Fibroblast of upper back skin (primary cell): ENCODE data around the gene CDK1.
"Not testable (repeated sequence)": the region's sequence is repeated elsewhere in the genome, so short reads cannot be mapped to it uniquely, and the experiment has no call there.

ENCODE experiments used
- DNase-seq: peaks from one replicate; pipeline ENCODE4 v3.0.0-alpha.2; 2013

The CDK1 gene

GRCh38 chr10:60817398-60817805 is 39.1 kb downstream of the CDK1 start:
- no peak for DNase-seq

GRCh38 chr10:60818134-60818770 is 40.0 kb downstream of the CDK1 start:
- peak; percentile 87 for DNase-seq

DNA sequence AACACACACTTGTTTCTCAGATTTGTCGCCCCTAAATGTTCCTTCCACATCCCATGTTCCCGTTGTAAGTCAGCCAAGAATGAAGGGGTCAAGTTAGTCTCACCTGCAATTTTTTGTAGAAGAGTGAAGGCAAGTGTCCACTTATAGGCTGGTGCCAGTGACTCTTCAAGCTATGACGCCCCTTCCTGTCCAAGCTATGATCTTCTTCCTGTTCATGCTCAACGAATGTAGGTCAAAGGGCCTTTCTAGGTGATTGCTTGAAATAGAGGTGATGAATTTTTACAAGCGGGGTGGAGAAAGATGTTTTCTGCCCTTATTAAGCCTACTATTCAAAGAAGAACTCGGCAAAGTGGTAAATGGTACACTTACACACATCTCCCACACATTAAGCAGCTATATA is 41.0 kb downstream of the CDK1 start:
- DNase-seq: no peak

- peak; percentile 97 for DNase-seq
These were observed 41.9 kb downstream of the CDK1 start for GRCh38 chr10:60820093-60820754.

DNA sequence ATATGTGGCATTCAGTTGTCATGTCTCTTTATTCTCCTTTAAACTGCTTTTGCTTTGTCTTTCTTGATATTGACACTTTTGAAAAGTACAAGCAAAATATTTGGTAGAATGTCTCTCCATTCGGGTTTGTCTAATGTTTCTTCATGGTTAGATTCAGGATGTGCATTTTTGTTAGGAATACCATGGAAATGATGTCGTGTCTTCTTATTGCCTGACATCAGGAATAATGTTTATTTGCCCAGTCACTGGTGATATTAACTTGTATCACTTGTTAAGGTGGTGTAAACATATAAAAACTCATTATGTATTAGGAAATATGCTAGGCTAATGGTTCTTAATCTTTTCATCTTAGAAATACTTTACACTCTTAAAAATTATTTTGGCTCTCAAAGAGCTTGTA is 43.4 kb downstream of the CDK1 start:
- DNase-seq: peak; percentile 53

- no peak for DNase-seq
These were observed 44.5 kb downstream of the CDK1 start for GRCh38 chr10:60822809-60823208.

GRCh38 chr10:60823324-60823723 is 45.0 kb downstream of the CDK1 start:
- no peak for DNase-seq

DNA sequence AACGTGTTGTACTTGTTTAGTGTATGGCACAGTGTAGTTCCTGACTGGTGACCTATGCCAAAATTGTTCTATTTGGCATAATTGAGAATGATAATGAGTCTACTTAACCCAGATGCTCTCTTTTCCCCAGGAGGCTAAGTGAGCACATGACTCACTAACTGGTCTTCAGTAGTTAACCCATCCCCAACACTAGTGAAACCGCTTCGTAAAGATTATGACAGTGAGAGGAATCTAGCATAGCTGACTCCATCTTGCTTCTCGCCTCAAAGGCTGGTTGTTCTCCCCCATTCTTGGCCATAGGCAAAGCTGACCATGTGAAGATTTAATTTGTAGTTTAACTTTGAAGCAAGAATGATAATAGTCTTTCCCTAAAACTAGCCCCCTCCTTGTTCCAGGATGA is 47.2 kb downstream of the CDK1 start:
- no peak for DNase-seq

DNA sequence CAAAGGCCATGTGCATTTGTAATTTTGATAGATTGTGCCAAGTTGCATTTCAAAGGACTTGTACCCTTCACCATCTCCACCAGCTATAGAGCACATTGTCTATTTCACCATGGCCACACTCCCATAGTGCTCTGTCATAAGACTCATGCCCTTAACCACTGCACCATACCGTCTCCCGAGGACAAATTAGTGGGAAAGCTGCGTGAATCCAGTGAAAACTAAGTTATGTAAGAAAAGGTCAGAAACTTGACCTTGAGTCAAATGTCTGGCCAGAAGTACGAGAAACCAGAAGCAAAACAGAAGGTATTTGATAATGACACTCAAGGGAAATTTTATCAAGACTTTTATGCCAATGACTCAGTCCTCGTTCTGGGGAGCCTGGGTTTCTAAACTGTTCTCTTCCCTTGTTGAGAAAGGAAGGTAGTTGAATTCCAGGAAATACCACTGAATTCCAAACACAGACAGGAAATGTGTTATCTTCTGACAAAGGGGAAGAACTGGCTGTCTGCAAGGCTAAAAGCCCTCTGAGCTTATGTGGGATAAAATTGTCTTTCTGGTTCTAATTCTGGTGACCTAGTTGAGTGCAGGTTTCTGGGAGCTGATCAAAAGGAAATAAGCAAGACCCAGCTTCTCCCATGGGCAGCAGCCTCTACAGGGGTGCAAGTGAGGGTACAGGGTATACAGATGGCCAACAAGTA is 49.7 kb downstream of the CDK1 start:
- DNase-seq: peak; percentile 94

- DNase-seq: peak; percentile 73
These were observed 50.2 kb downstream of the CDK1 start for GRCh38 chr10:60828489-60828852.

DNA sequence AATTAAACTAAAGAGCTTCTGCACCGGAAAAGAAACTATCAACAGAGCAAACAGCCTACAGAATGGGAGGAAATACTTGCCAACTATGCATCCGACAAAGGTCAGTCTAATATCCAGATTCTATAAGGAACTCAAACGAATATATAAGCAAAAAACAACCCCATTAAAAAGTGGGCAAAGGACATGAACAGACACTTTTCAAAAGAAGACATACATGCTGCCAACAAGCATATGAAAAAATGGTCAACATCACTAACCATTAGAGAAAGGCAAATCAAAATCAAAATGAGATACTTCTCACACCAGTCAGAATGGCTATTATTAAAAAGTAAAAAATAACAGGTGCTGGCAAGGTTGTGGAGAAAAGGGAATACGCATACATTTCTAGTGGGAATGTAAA is 53.9 kb downstream of the CDK1 start:
- not testable (repeated sequence) for DNase-seq

- no peak for DNase-seq
These were observed 56.1 kb downstream of the CDK1 start for GRCh38 chr10:60834401-60834800.

DNA sequence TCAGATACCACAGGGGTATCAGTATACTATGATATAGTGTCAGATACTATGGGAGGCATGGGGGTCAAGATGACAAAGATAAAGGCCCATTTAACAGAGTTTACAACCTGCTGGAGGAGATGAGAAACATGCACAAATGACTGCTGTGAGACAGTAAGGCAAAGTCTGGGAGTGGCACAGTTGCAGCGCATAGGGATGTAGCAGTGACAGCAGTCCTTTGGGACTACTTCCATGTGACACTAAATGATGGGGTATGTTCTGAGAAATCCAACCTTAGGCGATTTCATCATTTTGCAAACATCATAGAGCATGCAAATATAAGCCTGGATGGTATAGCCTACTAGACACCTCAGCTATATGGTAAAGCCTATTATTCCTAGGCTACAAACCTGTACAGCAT is 56.8 kb downstream of the CDK1 start:
- DNase-seq: no peak

DNA sequence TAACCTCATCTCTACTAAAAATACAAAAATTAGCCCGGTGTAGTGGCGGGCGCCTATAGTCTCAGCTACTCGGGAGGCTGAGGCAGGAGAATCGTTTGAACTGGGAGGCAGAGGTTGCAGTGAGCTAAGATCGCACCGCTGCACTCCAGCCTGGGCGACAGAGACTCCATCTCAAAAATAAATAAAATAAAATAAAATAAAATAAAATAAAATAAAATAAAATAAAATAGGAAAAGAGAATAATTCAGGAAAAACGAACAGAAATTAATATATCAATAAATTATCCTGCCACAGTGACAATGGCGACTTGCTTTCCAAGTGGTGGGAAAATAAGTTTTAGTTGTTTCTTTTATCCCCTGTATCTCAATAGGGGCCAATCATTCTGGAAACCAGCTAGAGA is 62.9 kb downstream of the CDK1 start:
- DNase-seq: not testable (repeated sequence)

GRCh38 chr10:60842694-60843093 is 64.4 kb downstream of the CDK1 start:
- DNase-seq: no peak
